SK-N-MC (cell line): ENCODE data around the gene GINS1.

ENCODE experiments used
- DNase-seq: peaks from one replicate; pipeline ENCODE4 v3.0.0-alpha.2; 2011; ENCODE audit warnings: low read depth, low spot score
- H3K27ac ChIP-seq: fragments of 200-600 bp; sonication (generic); 2 replicates; pipeline ENCODE4 v1.5.1; 2016; ENCODE audit warnings: mixed run types
- H3K36me3 ChIP-seq: fragments of 200-600 bp; sonication (generic); 2 replicates; pipeline ENCODE4 v1.6.1; 2017; ENCODE audit warnings: antibody characterized with exemption, low read length, mixed read lengths; ENCODE audit not compliant: insufficient read depth
- H3K4me3 ChIP-seq: fragments of 200-600 bp; sonication (generic); 2 replicates; pipeline ENCODE4 v1.5.1; 2016
- H3K9ac ChIP-seq: fragments of 200-600 bp; sonication (generic); 2 replicates; pipeline ENCODE4 v1.8.0; 2017; ENCODE audit warnings: mixed run types, mixed read lengths; ENCODE audit not compliant: insufficient read length
- H3K9me3 ChIP-seq: fragments of 200-600 bp; sonication (generic); 2 replicates; pipeline ENCODE4 v1.6.1; 2017; ENCODE audit warnings: low read depth, mild to moderate bottlenecking, antibody characterized with exemption, low read length, moderate library complexity, mixed read lengths
- EZH2 ChIP-seq: fragments of 200-600 bp; sonication (generic); IDR thresholded peaks from one replicate; pipeline ENCODE4 v1.6.1; 2017; ENCODE audit warnings: antibody characterized with exemption
- FOXP2 ChIP-seq: optimal IDR thresholded peaks from 2 replicates; pipeline ENCODE3; 2011; ENCODE audit warnings: mild to moderate bottlenecking, moderate library complexity; ENCODE audit not compliant: insufficient read depth; ENCODE audit errors: extremely low read length, control extremely low read depth
- POLR2AphosphoS5 ChIP-seq: IDR thresholded peaks from 2 replicates; pipeline ENCODE4 v1.6.1; 2012; ENCODE audit warnings: mild to moderate bottlenecking, low read depth, low read length, borderline replicate concordance

The GINS1 gene

GRCh38 chr20:25369529-25369928, 37.9 kb upstream of the GINS1 start:
- H3K9ac ChIP-seq: no peak overlapping the region
- no peak overlapping the region for H3K27ac ChIP-seq
- no peaks in the 10 kb centered on the region for H3K36me3 ChIP-seq
- H3K4me3 ChIP-seq: no peak overlapping the region
- no peak for TF ChIP-seq FOXP2
- no peak for TF ChIP-seq EZH2
- no peak for TF ChIP-seq POLR2AphosphoS5
- no peak for DNase-seq
- H3K9me3 ChIP-seq: no peaks in the 10 kb centered on the region

GRCh38 chr20:25369971-25370370, 37.5 kb upstream of the GINS1 start:
- H3K36me3 ChIP-seq: no peaks in the 10 kb centered on the region
- no peak overlapping the region for H3K9ac ChIP-seq
- DNase-seq: no peak
- no peak overlapping the region for H3K4me3 ChIP-seq
- no peaks in the 10 kb centered on the region for H3K9me3 ChIP-seq
- no peak overlapping the region for H3K27ac ChIP-seq
- no peak for TF ChIP-seq EZH2
- TF ChIP-seq FOXP2: no peak
- no peak for TF ChIP-seq POLR2AphosphoS5

- H3K9me3 ChIP-seq: no peaks in the 10 kb centered on the region
- no peak for DNase-seq
- no peak overlapping the region for H3K27ac ChIP-seq
- no peak overlapping the region for H3K9ac ChIP-seq
- H3K36me3 ChIP-seq: no peaks in the 10 kb centered on the region
- H3K4me3 ChIP-seq: no peak overlapping the region
- TF ChIP-seq FOXP2 (no peak), EZH2 (no peak), POLR2AphosphoS5 (no peak)
Observed at GRCh38 chr20:25372584-25373336, 34.7 kb upstream of the GINS1 start.

GRCh38 chr20:25374842-25375241, 32.6 kb upstream of the GINS1 start:
- Histone ChIP-seq H3K9me3 (no peaks in the 10 kb centered on the region), H3K27ac (no peak overlapping the region), H3K4me3 (no peak overlapping the region), H3K36me3 (no peaks in the 10 kb centered on the region), H3K9ac (no peak overlapping the region)
- no peak for DNase-seq
- TF ChIP-seq EZH2: no peak
- no peak for TF ChIP-seq POLR2AphosphoS5
- TF ChIP-seq FOXP2: no peak

- no peak overlapping the region for H3K4me3 ChIP-seq
- no peak for TF ChIP-seq POLR2AphosphoS5
- TF ChIP-seq EZH2: no peak
- TF ChIP-seq FOXP2: no peak
- no peaks in the 10 kb centered on the region for H3K36me3 ChIP-seq
- no peak for DNase-seq
- H3K9ac ChIP-seq: no peak overlapping the region
- no peaks in the 10 kb centered on the region for H3K9me3 ChIP-seq
- H3K27ac ChIP-seq: no peak overlapping the region
Observed at GRCh38 chr20:25376236-25376635, 31.2 kb upstream of the GINS1 start.

GRCh38 chr20:25376886-25377285, 30.6 kb upstream of the GINS1 start:
- no peaks in the 10 kb centered on the region for H3K9me3 ChIP-seq
- H3K36me3 ChIP-seq: no peaks in the 10 kb centered on the region; the same call in 1 of the 2 replicates
- H3K27ac ChIP-seq: no peak overlapping the region
- DNase-seq: no peak
- H3K4me3 ChIP-seq: no peak overlapping the region
- H3K9ac ChIP-seq: no peak overlapping the region
- TF ChIP-seq POLR2AphosphoS5 (no peak), FOXP2 (no peak), EZH2 (no peak)

- no peak for TF ChIP-seq POLR2AphosphoS5
- no peak for TF ChIP-seq EZH2
- TF ChIP-seq FOXP2: no peak
- no peak overlapping the region for H3K9ac ChIP-seq
- DNase-seq: no peak
- H3K4me3 ChIP-seq: no peak overlapping the region
- no peaks in the 10 kb centered on the region for H3K9me3 ChIP-seq
- H3K36me3 ChIP-seq: no peaks in the 10 kb centered on the region; the same call in 1 of the 2 replicates
- no peak overlapping the region for H3K27ac ChIP-seq
Observed at GRCh38 chr20:25378189-25378883, 29.1 kb upstream of the GINS1 start.

- TF ChIP-seq FOXP2: no peak
- no peak for TF ChIP-seq POLR2AphosphoS5
- no peak for TF ChIP-seq EZH2
- Histone ChIP-seq H3K36me3 (no peaks in the 10 kb centered on the region; the same call in 1 of the 2 replicates), H3K9me3 (no peaks in the 10 kb centered on the region), H3K9ac (no peak overlapping the region), H3K4me3 (no peak overlapping the region), H3K27ac (no peak overlapping the region)
- DNase-seq: no peak
Observed at GRCh38 chr20:25378884-25379733, 28.4 kb upstream of the GINS1 start.
